Keratinocyte (primary cell): ENCODE results near the gene CFAP20DC. TPM values are rescaled to one million over a fixed set of nuclear protein-coding genes. Genes with fewer than 3 reads are reported as not detected.

ENCODE experiments used
- DNase-seq: peaks from one replicate; pipeline ENCODE4 v3.0.0-alpha.2; 2011; ENCODE audit warnings: low read depth, missing footprints, low spot score
- FAIRE-seq: peaks from 2 replicates; lab custom pipeline; 2011; peaks lifted over from hg19 to GRCh38; lab: Jason Lieb, UNC
- H2AFZ ChIP-seq: 2 replicates; pipeline ENCODE4 v1.6.0; 2012; ENCODE audit warnings: low read length, control low read depth, inconsistent platforms; ENCODE audit not compliant: control insufficient read depth
- H3K27ac ChIP-seq: 2 replicates; pipeline ENCODE4 v1.5.1; 2011; ENCODE audit warnings: low read length; ENCODE audit not compliant: control insufficient read depth, insufficient read depth
- H3K27me3 ChIP-seq: 3 replicates; pipeline ENCODE4 v1.6.0; 2011; ENCODE audit warnings: low read length; ENCODE audit not compliant: control insufficient read depth, insufficient read depth; ENCODE audit errors: extremely low read depth
- H3K36me3 ChIP-seq, 2 experiments: 2 replicates in 1 of 2; 3 replicates in 1 of 2; pipeline ENCODE4 v1.5.1; 2011; ENCODE audit warnings: low read length in 2 of 2, mild to moderate bottlenecking in 1 of 2; ENCODE audit not compliant: control insufficient read depth in 2 of 2, insufficient read depth in 2 of 2; ENCODE audit errors: extremely low read depth in 1 of 2
- H3K4me1 ChIP-seq: 3 replicates; pipeline ENCODE4 v1.5.1; 2011; ENCODE audit warnings: low read length; ENCODE audit not compliant: control insufficient read depth, insufficient read depth; ENCODE audit errors: extremely low read depth
- H3K4me2 ChIP-seq: 3 replicates; pipeline ENCODE4 v1.6.0; 2011; ENCODE audit warnings: low read depth, low read length; ENCODE audit not compliant: control insufficient read depth, insufficient read depth; ENCODE audit errors: extremely low read depth
- H3K4me3 ChIP-seq, 3 experiments: fragments of 200-600 bp in 1 of 3; sonication (generic) in 1 of 3; 2 replicates in 2 of 3; 3 replicates in 1 of 3; pipeline ENCODE4 v1.5.1; 2011 to 2016; ENCODE audit warnings: low read length in 3 of 3, mild to moderate bottlenecking in 3 of 3, control low read depth in 2 of 3, inconsistent platforms in 1 of 3, low read depth in 1 of 3, mixed read lengths in 1 of 3, mixed run types in 1 of 3, moderate library complexity in 1 of 3; ENCODE audit not compliant: control insufficient read depth in 2 of 3, insufficient read depth in 2 of 3; ENCODE audit errors: extremely low read depth in 1 of 3
- H3K79me2 ChIP-seq: 2 replicates; pipeline ENCODE4 v1.6.0; 2012; ENCODE audit warnings: low read length; ENCODE audit not compliant: control insufficient read depth, insufficient read depth
- H3K9ac ChIP-seq: 3 replicates; pipeline ENCODE4 v1.6.0; 2011; ENCODE audit warnings: low read length; ENCODE audit not compliant: control insufficient read depth, insufficient read depth; ENCODE audit errors: extremely low read depth
- H3K9me1 ChIP-seq: 3 replicates; pipeline ENCODE4 v1.6.0; 2011; ENCODE audit warnings: low read length; ENCODE audit not compliant: control insufficient read depth, insufficient read depth; ENCODE audit errors: extremely low read depth
- H3K9me3 ChIP-seq: 2 replicates; pipeline ENCODE4 v1.5.1; 2012; ENCODE audit warnings: low read depth, low read length; ENCODE audit not compliant: control insufficient read depth
- H4K20me1 ChIP-seq: 3 replicates; pipeline ENCODE4 v1.6.0; 2011; ENCODE audit warnings: low read length; ENCODE audit not compliant: control insufficient read depth, insufficient read depth; ENCODE audit errors: extremely low read depth
- EZH2 ChIP-seq: IDR thresholded peaks from one replicate; pipeline ENCODE4 v1.6.1; 2012; ENCODE audit warnings: inconsistent platforms, mild to moderate bottlenecking, low read length, moderate library complexity
- dilution Hi-C: fragments of 300-500 bp; cut with MboI; formaldehyde crosslinking; loops from one replicate; pipeline ENCODE4 v1.7.0; 2020; ENCODE audit warnings: low sequenced_read_pairs; ENCODE audit not compliant: extremely low pct_ligation_motif_present
- polyA plus RNA-seq, 5 experiments: library from polyadenylated mRNA; depleted of rRNA in 3 of 5; stranded (reverse) in 3 of 5; stranded (forward) in 1 of 5; unstranded in 1 of 5; fragments of >200 nt; gene quantifications; 1 replicate in 1 of 5; 2 replicates in 3 of 5; 3 replicates in 1 of 5; pipeline versions ENCODE4 v1.2.1 to v1.2.3, GENCODE V29; 2011 to 2012; ENCODE audit warnings: missing spikeins in 2 of 5, low read depth in 1 of 5, low replicate concordance in 1 of 5
- TF ChIP-seq, protein P1 (sequence below), 3 experiments: IDR thresholded peaks in 1 of 3; conservative IDR thresholded peaks in 1 of 3; optimal IDR thresholded peaks in 1 of 3; 2 replicates in 2 of 3; 3 replicates in 1 of 3; pipeline versions ENCODE3 to v1.5.1; 2011; ENCODE audit warnings: low read length in 3 of 3, mild to moderate bottlenecking in 3 of 3, moderate library complexity in 2 of 3, control low read depth in 1 of 3, inconsistent platforms in 1 of 3; ENCODE audit not compliant: insufficient read depth in 2 of 3; ENCODE audit errors: extremely low read depth in 1 of 3

Gene CFAP20DC
- polyA plus RNA-seq, 1 donor (not counting 4 experiments of a cell fraction or from before 2014, with no cell fraction given): 6.3 TPM

DNA sequence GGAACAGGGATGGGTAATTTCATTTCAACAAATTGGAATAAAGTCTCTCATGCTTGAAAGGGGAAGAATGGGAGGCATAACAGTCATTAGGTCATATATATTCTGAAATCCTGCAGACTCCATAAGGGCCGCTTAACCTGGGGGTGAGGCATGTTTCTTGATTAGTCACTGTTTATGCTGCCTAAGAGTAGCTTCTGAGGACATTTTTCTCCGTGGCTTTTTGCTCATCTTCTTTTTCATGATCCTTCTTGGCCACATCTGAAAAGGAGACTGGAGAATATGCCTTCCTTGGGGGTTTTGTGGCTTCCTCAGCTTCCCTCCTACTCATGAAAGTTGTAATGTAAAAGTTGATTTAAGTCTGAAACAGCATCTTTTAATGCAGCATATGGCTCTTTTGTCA, 20.0 kb upstream of the CFAP20DC start:
- no peak for FAIRE-seq
- Histone ChIP-seq H3K9ac (no peak overlapping the region), H3K36me3 (no peaks in the 10 kb centered on the region), H3K4me1 (no peaks in the 10 kb centered on the region), H3K4me2 (no peak overlapping the region), H3K4me3 (no peak overlapping the region), H3K9me3 (no peaks in the 10 kb centered on the region), H2AFZ (no peak overlapping the region), H3K27me3 (no peaks in the 10 kb centered on the region), H4K20me1 (no peaks in the 10 kb centered on the region), H3K79me2 (no peaks in the 10 kb centered on the region), H3K27ac (no peak overlapping the region), H3K9me1 (no peaks in the 10 kb centered on the region)
- TF ChIP-seq EZH2: no peak
- TF ChIP-seq, protein P1, sequence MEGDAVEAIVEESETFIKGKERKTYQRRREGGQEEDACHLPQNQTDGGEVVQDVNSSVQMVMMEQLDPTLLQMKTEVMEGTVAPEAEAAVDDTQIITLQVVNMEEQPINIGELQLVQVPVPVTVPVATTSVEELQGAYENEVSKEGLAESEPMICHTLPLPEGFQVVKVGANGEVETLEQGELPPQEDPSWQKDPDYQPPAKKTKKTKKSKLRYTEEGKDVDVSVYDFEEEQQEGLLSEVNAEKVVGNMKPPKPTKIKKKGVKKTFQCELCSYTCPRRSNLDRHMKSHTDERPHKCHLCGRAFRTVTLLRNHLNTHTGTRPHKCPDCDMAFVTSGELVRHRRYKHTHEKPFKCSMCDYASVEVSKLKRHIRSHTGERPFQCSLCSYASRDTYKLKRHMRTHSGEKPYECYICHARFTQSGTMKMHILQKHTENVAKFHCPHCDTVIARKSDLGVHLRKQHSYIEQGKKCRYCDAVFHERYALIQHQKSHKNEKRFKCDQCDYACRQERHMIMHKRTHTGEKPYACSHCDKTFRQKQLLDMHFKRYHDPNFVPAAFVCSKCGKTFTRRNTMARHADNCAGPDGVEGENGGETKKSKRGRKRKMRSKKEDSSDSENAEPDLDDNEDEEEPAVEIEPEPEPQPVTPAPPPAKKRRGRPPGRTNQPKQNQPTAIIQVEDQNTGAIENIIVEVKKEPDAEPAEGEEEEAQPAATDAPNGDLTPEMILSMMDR (optimal IDR thresholded peaks at IDR 0.05 in 1 of 3, IDR thresholded peaks at IDR 0.05 in 1 of 3, conservative IDR thresholded peaks at IDR 0.05 in 1 of 3; ENCODE audit: extremely low read depth in 1 of 3, insufficient read depth in 2 of 3, low read length in 3 of 3): no peak
- dilution Hi-C loops: no loop called here
- DNase-seq: no peak

DNA sequence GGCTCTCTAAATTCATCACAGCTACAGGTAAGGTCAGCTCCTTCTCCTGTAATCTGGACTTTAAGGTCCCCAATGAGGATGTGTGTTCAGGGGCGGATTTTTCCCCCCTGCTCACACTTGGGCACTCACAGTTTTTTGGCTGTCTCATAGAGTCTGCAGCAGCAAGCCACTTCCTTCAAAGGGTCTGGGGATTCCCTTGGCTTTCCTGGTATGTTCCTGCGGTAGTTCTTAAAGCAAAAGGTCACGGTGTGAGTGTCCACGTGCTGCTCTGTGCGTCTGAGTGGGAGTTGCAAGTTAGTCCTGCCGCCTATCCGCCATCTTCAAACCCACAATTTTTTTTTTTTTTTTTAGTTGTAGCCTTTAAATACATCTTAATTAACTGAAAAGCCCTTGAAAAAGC, 15.4 kb upstream of the CFAP20DC start:
- no peaks in the 10 kb centered on the region for H3K4me1 ChIP-seq
- H3K4me3 ChIP-seq: no peak overlapping the region
- H3K36me3 ChIP-seq: no peaks in the 10 kb centered on the region
- no peak overlapping the region for H3K4me2 ChIP-seq
- H2AFZ ChIP-seq: no peak overlapping the region
- H3K9me1 ChIP-seq: no peaks in the 10 kb centered on the region
- H4K20me1 ChIP-seq: no peaks in the 10 kb centered on the region
- DNase-seq (no peak), FAIRE-seq (no peak)
- H3K9ac ChIP-seq: no peak overlapping the region
- TF ChIP-seq, protein P1 (optimal IDR thresholded peaks at IDR 0.05 in 1 of 3, IDR thresholded peaks at IDR 0.05 in 1 of 3, conservative IDR thresholded peaks at IDR 0.05 in 1 of 3; ENCODE audit: extremely low read depth in 1 of 3, insufficient read depth in 2 of 3, low read length in 3 of 3): no peak
- no peak for TF ChIP-seq EZH2
- H3K79me2 ChIP-seq: no peaks in the 10 kb centered on the region
- H3K9me3 ChIP-seq: no peaks in the 10 kb centered on the region
- dilution Hi-C loops: no loop called here
- H3K27ac ChIP-seq: no peak overlapping the region
- no peaks in the 10 kb centered on the region for H3K27me3 ChIP-seq
